CD14-positive monocyte (primary cell): ENCODE measurements around the gene RCOR2. TPM values are rescaled to one million over a fixed set of nuclear protein-coding genes. Genes with fewer than 3 reads are reported as not detected.

ENCODE experiments used
- DNase-seq, 3 donors: peaks; one replicate each; pipeline ENCODE4 v3.0.0-alpha.2; 2011 to 2022
- H2AFZ ChIP-seq: 2 replicates; pipeline ENCODE4 v1.6.0; 2012; ENCODE audit warnings: mild to moderate bottlenecking, low read depth, low read length, inconsistent platforms; ENCODE audit not compliant: insufficient read depth, poor library complexity, severe bottlenecking
- H3K27ac ChIP-seq, 2 donors: 1 replicate in 1 of 2; 2 replicates in 1 of 2; pipeline ENCODE4 v1.5.1; 2012 to 2013; ENCODE audit warnings: low read length in 2 of 2, control low read depth in 1 of 2, inconsistent platforms in 1 of 2, low read depth in 1 of 2, mild to moderate bottlenecking in 1 of 2
- H3K27me3 ChIP-seq, 2 donors: one replicate each; pipeline versions ENCODE4 v1.6.0 to v1.6.1; 2011 to 2013; ENCODE audit warnings: low read length in 2 of 2; ENCODE audit not compliant: control insufficient read depth in 2 of 2, insufficient read depth in 2 of 2
- H3K36me3 ChIP-seq, 2 donors: replicated peaks in 1 of 2; 1 replicate in 1 of 2; 2 replicates in 1 of 2; pipeline versions ENCODE4 v1.5.1 to v1.6.1; 2012 to 2013; ENCODE audit warnings: low read length in 2 of 2, control low read depth in 1 of 2, inconsistent platforms in 1 of 2, mild to moderate bottlenecking in 1 of 2; ENCODE audit not compliant: insufficient read depth in 2 of 2, control insufficient read depth in 1 of 2
- H3K4me1 ChIP-seq, 2 donors: 1 replicate in 1 of 2; 2 replicates in 1 of 2; pipeline versions ENCODE4 v1.5.1 to v1.6.1; 2012 to 2013; ENCODE audit warnings: low read length in 2 of 2, control low read depth in 1 of 2, inconsistent platforms in 1 of 2, mild to moderate bottlenecking in 1 of 2, moderate library complexity in 1 of 2; ENCODE audit not compliant: insufficient read depth in 2 of 2, control insufficient read depth in 1 of 2
- H3K4me2 ChIP-seq: replicated peaks from 2 replicates; pipeline ENCODE3; 2012; ENCODE audit warnings: low read length, moderate library complexity, mild to moderate bottlenecking; ENCODE audit not compliant: poor library complexity, severe bottlenecking; ENCODE audit errors: extremely low read depth
- H3K4me3 ChIP-seq, 3 experiments: fragments of 200-600 bp in 1 of 3; sonication (generic) in 1 of 3; replicated peaks in 1 of 3; 1 replicate in 2 of 3; 2 replicates in 1 of 3; pipeline ENCODE4 v1.5.1; 2011 to 2013; ENCODE audit warnings: low read length in 3 of 3, mild to moderate bottlenecking in 3 of 3, control low read depth in 2 of 3, low read depth in 2 of 3, inconsistent platforms in 1 of 3, moderate library complexity in 1 of 3
- H3K79me2 ChIP-seq: 2 replicates; pipeline ENCODE4 v1.6.0; 2012; ENCODE audit warnings: mild to moderate bottlenecking, control low read depth, inconsistent platforms, low read length, moderate library complexity; ENCODE audit not compliant: insufficient read depth
- H3K9ac ChIP-seq: 2 replicates; pipeline ENCODE4 v1.6.0; 2017; ENCODE audit warnings: low read length, mild to moderate bottlenecking; ENCODE audit not compliant: insufficient read depth, poor library complexity, severe bottlenecking
- H3K9me3 ChIP-seq, 2 donors: replicated peaks in 1 of 2; 1 replicate in 1 of 2; 2 replicates in 1 of 2; pipeline versions ENCODE4 v1.5.1 to v1.6.1; 2012 to 2013; ENCODE audit warnings: low read length in 2 of 2, control low read depth in 1 of 2; ENCODE audit not compliant: control insufficient read depth in 1 of 2, insufficient read depth in 1 of 2
- H4K20me1 ChIP-seq: 2 replicates; pipeline ENCODE4 v1.6.0; 2012; ENCODE audit warnings: mild to moderate bottlenecking, low read length, control low read depth, moderate library complexity; ENCODE audit not compliant: insufficient read depth
- H3K27ac Mint-ChIP-seq, 7 donors: one replicate each; pipeline ENCODE4 v1.8.0; 2020; ENCODE audit warnings: mild to moderate bottlenecking in 7 of 7, mixed read lengths in 7 of 7, moderate library complexity in 6 of 7, inconsistent platforms in 2 of 7
- H3K27me3 Mint-ChIP-seq, 3 donors: one replicate each; pipeline ENCODE4 v1.8.0; 2021 to 2022; ENCODE audit warnings: low read depth in 3 of 3, mild to moderate bottlenecking in 3 of 3, mixed read lengths in 3 of 3, moderate library complexity in 3 of 3, inconsistent platforms in 1 of 3
- H3K36me3 Mint-ChIP-seq, 2 donors: one replicate each; pipeline ENCODE4 v1.8.0; 2020; ENCODE audit warnings: mixed read lengths in 2 of 2, inconsistent platforms in 1 of 2, mild to moderate bottlenecking in 1 of 2
- H3K4me1 Mint-ChIP-seq: one replicate; pipeline ENCODE4 v1.8.0; 2020; ENCODE audit warnings: mild to moderate bottlenecking, mixed read lengths
- H3K4me3 Mint-ChIP-seq, 2 donors: one replicate each; pipeline ENCODE4 v1.8.0; 2020; ENCODE audit warnings: mild to moderate bottlenecking in 2 of 2, mixed read lengths in 2 of 2, moderate library complexity in 1 of 2
- H3K9me3 Mint-ChIP-seq, 7 donors: one replicate each; pipeline ENCODE4 v1.8.0; 2020 to 2022; ENCODE audit warnings: mixed read lengths in 7 of 7, mild to moderate bottlenecking in 6 of 7, moderate library complexity in 6 of 7, inconsistent platforms in 2 of 7
- CTCF ChIP-seq: fragments of 200-600 bp; IDR thresholded peaks from one replicate; pipeline ENCODE4 v1.8.0; 2022; ENCODE audit warnings: antibody characterized with exemption, mild to moderate bottlenecking
- WGBS: methylation state at CpG from one replicate; pipeline ENCODE4 v1.1.5; 2013; ENCODE audit warnings: missing lambda C conversion rate; ENCODE audit not compliant: insufficient coverage; 5-methylcytosine and 5-hydroxymethylcytosine counted together
- intact Hi-C, 2 donors: fragments of 100-400 bp; cut with micrococcal nuclease; formaldehyde crosslinking; loops; one replicate each; pipeline versions ENCODE4 v1.15.0 to v1.15.1; 2023
- polyA plus RNA-seq, 3 donors: library from polyadenylated mRNA; depleted of rRNA in 1 of 3; unstranded in 2 of 3; stranded (reverse) in 1 of 3; fragments of 300-500 nt in 2 of 3; fragments of >200 nt in 1 of 3; fragmentation: Illumina TruSeq in 2 of 3; gene quantifications; 1 replicate in 2 of 3; 2 replicates in 1 of 3; pipeline ENCODE4 v1.2.3, GENCODE V29; 2012 to 2021
- small RNA-seq: library from RNA; depleted of rRNA; stranded (forward); fragments of <200 nt; gene quantifications from one replicate; pipeline ENCODE3, GENCODE V24; 2012; ENCODE audit warnings: low read depth; ENCODE audit not compliant: insufficient read length

RCOR2 gene
- polyA plus RNA-seq, 3 donors: not detected

- Mint-ChIP-seq H3K27ac (peak overlapping the region; percentile 82 to 94 (median 90)), H3K4me1 (peaks cover 76% of the 10 kb centered on the region), H3K36me3 (peaks cover 27 to 47% of the 10 kb centered on the region in 2 donors), H3K27me3 (no peaks in the 10 kb centered on the region), H3K4me3 (peak overlapping the region in 1 of 2 donors; percentile 64), H3K9me3 (peaks cover 0 to 1% (median 0%) of the 10 kb centered on the region in 7 donors)
- Histone ChIP-seq H3K27ac (peak overlapping the region; percentile 56 to 87), H3K9ac (peak overlapping the region; percentile 8), H3K36me3 (peaks cover 0 to 14% of the 10 kb centered on the region in 2 donors), H3K4me1 (peaks cover 69 to 75% of the 10 kb centered on the region in 2 donors), H3K27me3 (no peaks in the 10 kb centered on the region), H3K79me2 (peaks cover 96% of the 10 kb centered on the region), H2AFZ (peak overlapping the region; percentile 29), H3K9me3 (no peaks in the 10 kb centered on the region), H3K4me2 (peak overlapping the region; percentile 55), H3K4me3 (peak overlapping the region in 1 of 3 experiments; percentile 32), H4K20me1 (peaks cover 61% of the 10 kb centered on the region)
- 14% methylated on average over 2 of the region's 4 CpGs for WGBS
- intact Hi-C loops: no loop called here
- no peak for TF ChIP-seq CTCF
- peak in 2 of 3 donors; percentile 39 to 51 for DNase-seq
These were observed 54.0 kb downstream of the RCOR2 start for GRCh38 chr11:63862923-63863322.

Small RNA genes within 50 kb of the gene (small RNA-seq; reads per million reads assigned to genes)
- not detected for gene RNU6-1306P

Other genes starting within 250 kb of the RCOR2 start
- gene ATL3, start 245.8 kb downstream of the RCOR2 start, polyA plus RNA-seq: 10 to 100 TPM; 10.6 to 25.5 (median 22.7) TPM
- 100 to 1,000 TPM; 123 to 341 (median 232) TPM for gene RTN3, start 235.7 kb downstream of the RCOR2 start, polyA plus RNA-seq
- gene ZFTA, start 148.4 kb downstream of the RCOR2 start, polyA plus RNA-seq: 1 to 10 TPM in 1 of 3 donors, not detected in 2; 1.2 TPM
- gene SPINDOC, start 103.7 kb downstream of the RCOR2 start, polyA plus RNA-seq: 1 to 10 TPM in 1 of 3 donors, under 1 TPM in 2; 0.10 to 3.3 (median 0.20) TPM
- 10 to 100 TPM; 32.4 to 55.7 (median 33.3) TPM for gene MARK2, start 78.1 kb downstream of the RCOR2 start, polyA plus RNA-seq
- gene NAA40, start 21.8 kb upstream of the RCOR2 start, polyA plus RNA-seq: 10 to 100 TPM in 1 of 3 donors, 1 to 10 TPM in 2; 1.5 to 14.5 (median 1.6) TPM
- gene COX8A, start 57.5 kb upstream of the RCOR2 start, polyA plus RNA-seq: 100 to 1,000 TPM; 354 to 588 (median 526) TPM
- 100 to 1,000 TPM; 131 to 170 (median 140) TPM for gene OTUB1, start 69.3 kb upstream of the RCOR2 start, polyA plus RNA-seq
- gene FLRT1, start 118.8 kb upstream of the RCOR2 start, polyA plus RNA-seq: not detected
- gene MACROD1, start 248.9 kb upstream of the RCOR2 start, polyA plus RNA-seq: 1 to 10 TPM; 1.5 to 2.4 (median 2.2) TPM